Uterus (tissue), 2 donors: ENCODE results near the gene TPMT.

Experiments
- POLR2A ChIP-seq, 2 donors: fragments of 450-650 bp; IDR thresholded peaks; one replicate each; pipeline ENCODE4 v1.6.1; 2016; ENCODE audit warnings: antibody characterized with exemption in 2 of 2, mild to moderate bottlenecking in 1 of 2, moderate library complexity in 1 of 2
- TF ChIP-seq, protein P1 (sequence below), 4 experiments: fragments of 200-600 bp in 2 of 4; fragments of 450-650 bp in 2 of 4; sonication (generic) in 2 of 4; IDR thresholded peaks; one replicate each; pipeline ENCODE4 v1.5.1; 2016 to 2019; ENCODE audit warnings: antibody characterized with exemption in 4 of 4, mild to moderate bottlenecking in 2 of 4, moderate library complexity in 1 of 4

DNA sequence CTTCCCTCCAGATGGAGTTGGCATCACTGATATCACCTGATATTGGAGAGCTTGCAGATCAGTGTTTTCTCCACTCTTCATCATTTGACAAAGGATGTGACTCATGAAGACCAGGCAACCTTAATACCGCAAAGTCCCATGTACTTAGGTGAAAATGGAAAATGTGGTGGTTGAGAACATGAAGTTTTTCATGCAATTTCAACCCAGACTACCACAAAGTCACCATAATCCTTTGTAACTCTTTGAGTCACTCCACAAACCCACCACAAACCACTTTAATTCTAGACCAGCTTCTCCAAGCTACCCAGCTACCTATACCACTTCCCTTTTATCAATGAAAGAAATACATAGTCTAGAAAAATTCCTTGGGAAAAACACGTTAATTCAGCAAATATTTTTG, 39.5 kb downstream of the TPMT start:
- TF ChIP-seq, protein P1, sequence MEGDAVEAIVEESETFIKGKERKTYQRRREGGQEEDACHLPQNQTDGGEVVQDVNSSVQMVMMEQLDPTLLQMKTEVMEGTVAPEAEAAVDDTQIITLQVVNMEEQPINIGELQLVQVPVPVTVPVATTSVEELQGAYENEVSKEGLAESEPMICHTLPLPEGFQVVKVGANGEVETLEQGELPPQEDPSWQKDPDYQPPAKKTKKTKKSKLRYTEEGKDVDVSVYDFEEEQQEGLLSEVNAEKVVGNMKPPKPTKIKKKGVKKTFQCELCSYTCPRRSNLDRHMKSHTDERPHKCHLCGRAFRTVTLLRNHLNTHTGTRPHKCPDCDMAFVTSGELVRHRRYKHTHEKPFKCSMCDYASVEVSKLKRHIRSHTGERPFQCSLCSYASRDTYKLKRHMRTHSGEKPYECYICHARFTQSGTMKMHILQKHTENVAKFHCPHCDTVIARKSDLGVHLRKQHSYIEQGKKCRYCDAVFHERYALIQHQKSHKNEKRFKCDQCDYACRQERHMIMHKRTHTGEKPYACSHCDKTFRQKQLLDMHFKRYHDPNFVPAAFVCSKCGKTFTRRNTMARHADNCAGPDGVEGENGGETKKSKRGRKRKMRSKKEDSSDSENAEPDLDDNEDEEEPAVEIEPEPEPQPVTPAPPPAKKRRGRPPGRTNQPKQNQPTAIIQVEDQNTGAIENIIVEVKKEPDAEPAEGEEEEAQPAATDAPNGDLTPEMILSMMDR (IDR thresholded peaks at IDR 0.05) = no peak
- no peak for TF ChIP-seq POLR2A (IDR thresholded peaks at IDR 0.05)
